ENCODE data around the gene PGS1. TPM values are rescaled to one million over a fixed set of nuclear protein-coding genes. Genes with fewer than 3 reads are reported as not detected.
A peak's percentile ranks its signal among the peaks of the same experiment; 100 is the strongest.

Gene PGS1
- total RNA-seq, 2 donors from 2014 or later = 33.3 to 40.2 TPM

DNA sequence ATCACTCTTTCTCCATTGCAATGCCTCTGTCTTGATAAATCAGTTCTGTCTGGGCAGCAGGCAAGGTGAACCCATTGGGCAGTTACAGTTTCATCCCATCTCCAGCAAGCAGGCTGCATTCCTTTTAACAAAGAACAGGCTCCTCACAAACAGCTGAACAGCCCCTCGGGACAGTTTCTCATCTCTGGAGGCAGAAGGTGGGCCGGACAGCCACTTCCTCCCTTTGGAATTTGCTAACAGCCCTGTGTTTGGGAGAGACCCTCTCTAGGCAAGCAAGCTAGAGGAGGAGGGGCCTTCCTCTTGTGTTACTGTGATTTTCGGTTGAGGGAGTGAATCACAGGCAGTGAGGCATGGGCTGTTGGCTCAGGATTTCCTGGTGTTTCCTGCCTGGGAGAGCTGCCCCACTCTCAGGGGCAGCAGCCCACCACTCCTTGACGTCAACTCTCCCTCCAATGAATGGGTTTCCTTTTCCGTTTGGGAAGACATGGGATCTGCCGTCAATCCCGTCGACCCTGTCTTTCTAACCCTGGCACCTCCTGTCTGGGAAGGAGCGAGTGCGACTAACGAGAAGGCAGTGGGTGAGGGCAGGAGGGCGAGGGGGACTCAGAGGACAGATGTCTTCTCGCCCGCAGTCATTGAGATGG lies 3.7 kb upstream of the PGS1 start:
- H3K36me3 ChIP-seq = no peaks in the 10 kb centered on the region
- no peak for DNase-seq
- no peaks in the 10 kb centered on the region for H3K9me3 ChIP-seq
- intact Hi-C loops (cut with DNase I) = no loop called here
- H3K4me3 ChIP-seq = no peak overlapping the region
- peak overlapping the region; percentile 56 for H3K27ac ChIP-seq
- H3K27me3 ChIP-seq = no peaks in the 10 kb centered on the region
- H3K4me1 ChIP-seq = peaks cover 6% of the 10 kb centered on the region
- TF ChIP-seq, protein P1, sequence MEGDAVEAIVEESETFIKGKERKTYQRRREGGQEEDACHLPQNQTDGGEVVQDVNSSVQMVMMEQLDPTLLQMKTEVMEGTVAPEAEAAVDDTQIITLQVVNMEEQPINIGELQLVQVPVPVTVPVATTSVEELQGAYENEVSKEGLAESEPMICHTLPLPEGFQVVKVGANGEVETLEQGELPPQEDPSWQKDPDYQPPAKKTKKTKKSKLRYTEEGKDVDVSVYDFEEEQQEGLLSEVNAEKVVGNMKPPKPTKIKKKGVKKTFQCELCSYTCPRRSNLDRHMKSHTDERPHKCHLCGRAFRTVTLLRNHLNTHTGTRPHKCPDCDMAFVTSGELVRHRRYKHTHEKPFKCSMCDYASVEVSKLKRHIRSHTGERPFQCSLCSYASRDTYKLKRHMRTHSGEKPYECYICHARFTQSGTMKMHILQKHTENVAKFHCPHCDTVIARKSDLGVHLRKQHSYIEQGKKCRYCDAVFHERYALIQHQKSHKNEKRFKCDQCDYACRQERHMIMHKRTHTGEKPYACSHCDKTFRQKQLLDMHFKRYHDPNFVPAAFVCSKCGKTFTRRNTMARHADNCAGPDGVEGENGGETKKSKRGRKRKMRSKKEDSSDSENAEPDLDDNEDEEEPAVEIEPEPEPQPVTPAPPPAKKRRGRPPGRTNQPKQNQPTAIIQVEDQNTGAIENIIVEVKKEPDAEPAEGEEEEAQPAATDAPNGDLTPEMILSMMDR (IDR thresholded peaks at IDR 0.05) = no peak
- H3K9ac ChIP-seq (ENCODE audit: low read depth in 2 of 2, low read length in 2 of 2) = no peak overlapping the region

- Histone ChIP-seq H3K4me3 (no peak overlapping the region), H3K9ac (ENCODE audit: low read depth in 2 of 2, low read length in 2 of 2) (peak overlapping the region in 1 of 2 donors; percentile 14), H3K9me3 (no peaks in the 10 kb centered on the region), H3K27me3 (no peaks in the 10 kb centered on the region), H3K36me3 (no peaks in the 10 kb centered on the region), H3K4me1 (peaks cover 12% of the 10 kb centered on the region), H3K27ac (peak overlapping the region; percentile 56)
- DNase-seq = peak; percentile 31
- intact Hi-C loops (cut with DNase I) = no loop called here
- TF ChIP-seq, protein P1 (IDR thresholded peaks at IDR 0.05) = no peak
Measured at GRCh38 chr17:78375401-78376151, 2.9 kb upstream of the PGS1 start.

DNA sequence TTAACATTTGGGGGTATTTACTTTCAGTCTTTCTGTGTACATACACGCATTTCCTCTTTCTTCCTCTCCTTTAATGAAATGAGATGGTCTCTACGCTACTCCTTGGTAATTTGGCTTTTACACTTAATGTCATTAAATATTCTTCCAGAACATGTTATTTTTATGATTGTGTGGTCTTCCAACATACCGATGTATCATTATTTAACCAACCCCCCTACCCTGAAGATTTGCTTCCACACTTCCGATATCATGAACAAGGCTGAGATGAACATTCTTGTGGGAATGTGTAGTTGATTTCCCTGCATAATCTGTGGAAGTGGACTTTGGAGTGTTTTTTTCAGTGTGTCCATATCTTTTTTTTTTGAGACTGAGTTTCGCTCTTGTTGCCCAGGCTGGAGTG lies 2.3 kb upstream of the PGS1 start:
- Histone ChIP-seq H3K36me3 (no peaks in the 10 kb centered on the region), H3K9me3 (no peaks in the 10 kb centered on the region), H3K27me3 (no peaks in the 10 kb centered on the region), H3K4me3 (no peak overlapping the region), H3K27ac (peak overlapping the region; percentile 56), H3K4me1 (peaks cover 12% of the 10 kb centered on the region), H3K9ac (ENCODE audit: low read depth in 2 of 2, low read length in 2 of 2) (no peak overlapping the region)
- intact Hi-C loops (cut with DNase I) = no loop called here
- TF ChIP-seq, protein P1 (IDR thresholded peaks at IDR 0.05) = no peak
- no peak for DNase-seq

DNA sequence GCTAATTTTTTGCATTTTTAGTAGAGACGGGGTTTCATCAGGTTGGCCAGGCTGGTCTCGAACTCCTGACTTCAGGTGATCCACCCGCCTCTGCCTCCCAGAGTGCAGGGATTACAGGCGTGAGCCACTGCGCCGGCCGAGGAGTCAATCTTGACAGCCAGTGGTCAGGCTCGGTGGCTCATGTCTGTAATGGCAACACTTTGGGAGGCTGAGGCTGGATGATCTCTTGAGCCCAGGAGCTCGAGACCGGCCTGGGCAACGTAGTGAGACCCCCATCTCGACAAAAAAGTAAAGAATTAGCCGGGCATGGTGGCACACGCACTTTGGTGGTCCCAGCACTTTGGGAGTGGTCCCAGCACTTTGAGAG lies 608 bp upstream of the PGS1 start:
- H3K27me3 ChIP-seq = no peaks in the 10 kb centered on the region
- peak overlapping the region; percentile 86 for H3K27ac ChIP-seq
- H3K4me3 ChIP-seq = peak overlapping the region; percentile 91
- TF ChIP-seq, protein P1 (IDR thresholded peaks at IDR 0.05) = no peak
- no peaks in the 10 kb centered on the region for H3K36me3 ChIP-seq
- no peaks in the 10 kb centered on the region for H3K9me3 ChIP-seq
- H3K4me1 ChIP-seq = peaks cover 16% of the 10 kb centered on the region
- DNase-seq = no peak
- peak overlapping the region; percentile 92 to 97 for H3K9ac ChIP-seq (ENCODE audit: low read depth in 2 of 2, low read length in 2 of 2)
- intact Hi-C loops (cut with DNase I) = no loop called here

DNA sequence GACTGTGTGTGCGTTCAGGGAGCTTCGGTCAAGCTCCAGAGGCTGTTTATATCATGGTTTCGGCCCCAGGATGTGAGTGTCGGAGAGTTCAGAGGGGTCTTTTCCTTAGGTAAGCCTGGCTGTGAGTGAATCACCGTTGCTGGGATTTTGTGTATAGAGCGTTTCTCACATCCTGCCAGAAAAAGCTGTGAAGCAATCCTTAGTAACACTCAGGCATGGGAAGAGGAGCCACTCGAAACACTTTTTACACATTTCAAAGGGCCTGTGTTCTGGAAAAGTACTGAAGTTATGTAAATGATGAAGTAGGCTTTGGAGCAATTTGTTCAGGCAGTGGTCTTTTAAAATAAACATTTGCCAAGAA lies 662 bp downstream of the PGS1 start:
- peak overlapping the region; percentile 86 for H3K27ac ChIP-seq
- H3K4me1 ChIP-seq = peaks cover 16% of the 10 kb centered on the region
- no peaks in the 10 kb centered on the region for H3K27me3 ChIP-seq
- DNase-seq = no peak
- peak overlapping the region; percentile 91 for H3K4me3 ChIP-seq
- intact Hi-C loops (cut with DNase I) = no loop called here
- H3K9me3 ChIP-seq = no peaks in the 10 kb centered on the region
- peak overlapping the region; percentile 92 to 97 for H3K9ac ChIP-seq (ENCODE audit: low read depth in 2 of 2, low read length in 2 of 2)
- H3K36me3 ChIP-seq = no peaks in the 10 kb centered on the region
- TF ChIP-seq, protein P1 (IDR thresholded peaks at IDR 0.05) = no peak

Data from colonic mucosa (tissue), 4 donors.